Right ventricle myocardium inferior (tissue), 1 donor: ENCODE measurements around the gene RNF19B. TPM values are rescaled to one million over a fixed set of nuclear protein-coding genes. Genes with fewer than 3 reads are reported as not detected.
A peak's percentile ranks its signal among the peaks of the same experiment; 100 is the strongest.
"Not testable (repeated sequence)": the region's sequence is repeated elsewhere in the genome, so short reads cannot be mapped to it uniquely, and the experiment has no call there.

Experiments
- ATAC-seq: fragments of 200-7000 bp; cut with Tn5 transposase; one replicate; pipeline ENCODE4 v1.9.1; 2020; ENCODE audit warnings: mild to moderate bottlenecking, moderate library complexity
- DNase-seq: peaks from one replicate; pipeline ENCODE4 v3.0.0; 2021; ENCODE audit errors: missing footprints
- intact Hi-C: fragments of 100-400 bp; cut with DNase I; formaldehyde crosslinking; loops from one replicate; pipeline ENCODE4 v1.11.0; 2022
- total RNA-seq: library from RNA; stranded (reverse); fragmentation: NEBNext Ultra II Directional; extraction: Animal tissue kit (Norgen Biotek cat#: 25700); gene quantifications from one replicate; pipeline ENCODE4 v1.2.1, GENCODE V29; 2021
- donor health status: DM: no; HTN: yes; CAD: no; lungs with severe emphysema.

RNF19B gene
- total RNA-seq, 1 donor from 2014 or later = 15.5 TPM

DNA sequence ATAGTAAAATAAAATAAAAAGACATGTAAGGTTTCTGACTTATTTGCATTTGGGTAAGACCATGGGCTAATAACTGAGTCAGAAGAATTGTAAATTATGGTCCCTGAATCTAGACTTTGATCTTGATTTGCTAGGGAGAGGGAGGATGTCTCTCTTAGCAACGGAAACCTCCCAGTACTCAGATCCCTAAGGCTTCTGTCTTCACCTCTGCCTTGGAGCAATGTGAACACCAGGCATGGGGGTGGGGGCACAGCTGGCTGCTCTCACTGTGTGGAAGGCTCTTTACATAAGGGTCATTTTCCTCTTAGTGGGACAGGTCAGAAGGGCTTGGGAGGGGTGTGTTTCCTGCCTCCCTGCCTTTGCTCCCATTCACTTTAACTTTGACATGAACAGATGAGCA, 46.4 kb downstream of the RNF19B start:
- ATAC-seq (no peak), DNase-seq (no peak)
- intact Hi-C loops = no loop called here

DNA sequence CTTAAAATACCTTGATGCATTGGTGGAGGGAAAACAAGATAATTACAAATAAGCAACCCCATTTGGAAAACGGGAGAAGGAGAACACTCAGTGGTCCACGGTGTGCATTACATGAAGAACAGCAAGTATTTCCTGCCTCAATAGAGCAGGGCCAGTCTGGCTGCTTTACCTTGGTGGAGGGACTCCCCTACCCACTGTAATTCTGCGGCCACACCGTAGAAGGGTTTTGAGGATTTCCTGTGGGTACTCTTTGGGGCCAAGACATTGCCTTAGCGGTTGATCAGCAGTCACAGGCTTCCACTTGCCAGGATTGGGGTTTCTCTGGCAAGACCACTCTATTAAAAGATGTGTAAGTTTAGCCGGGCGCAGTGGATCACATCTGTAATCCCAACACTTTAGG, 47.1 kb downstream of the RNF19B start:
- ATAC-seq = no peak
- DNase-seq = no peak
- intact Hi-C loops = no loop called here

GRCh38 chr1:32915766-32916706, 48.6 kb downstream of the RNF19B start:
- ATAC-seq (no peak), DNase-seq (no peak)
- intact Hi-C loops = no loop called here

- DNase-seq (no peak), ATAC-seq (no peak)
- intact Hi-C loops = no loop called here
Measured at GRCh38 chr1:32910319-32910718, 54.3 kb downstream of the RNF19B start.

GRCh38 chr1:32907435-32907834, 57.2 kb downstream of the RNF19B start:
- DNase-seq (no peak), ATAC-seq (no peak)
- intact Hi-C loops = no loop called here

- ATAC-seq = no peak
- no peak for DNase-seq
- intact Hi-C loops = no loop called here
Measured at GRCh38 chr1:32906654-32907053, 58.0 kb downstream of the RNF19B start.

DNA sequence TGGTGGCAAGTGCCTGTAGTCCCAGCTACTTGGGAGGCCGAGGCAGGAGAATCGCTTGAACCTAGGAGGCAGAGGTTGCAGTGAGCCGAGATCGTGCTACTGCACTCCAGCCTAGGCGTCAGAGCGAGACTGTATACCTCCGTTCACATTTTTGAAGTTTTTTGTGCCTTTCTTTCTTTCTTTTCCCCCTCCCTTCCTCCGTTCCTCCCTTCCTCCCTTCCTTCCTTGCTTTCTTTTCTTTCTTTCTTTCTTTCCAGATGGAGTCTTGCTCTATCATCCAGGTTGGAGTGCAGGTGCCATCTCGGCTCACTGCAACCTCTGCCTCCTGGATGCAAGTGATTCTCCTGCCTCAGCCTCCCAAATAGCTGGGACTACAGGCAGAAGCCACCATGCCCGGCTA, 59.0 kb downstream of the RNF19B start:
- ATAC-seq, intact Hi-C loops, DNase-seq: not testable (repeated sequence)

- intact Hi-C loops = no loop called here
- ATAC-seq (no peak), DNase-seq (no peak)
Measured at GRCh38 chr1:32904797-32905196, 59.8 kb downstream of the RNF19B start.

GRCh38 chr1:32903991-32904785, 60.4 kb downstream of the RNF19B start:
- DNase-seq = no peak
- no peak for ATAC-seq
- intact Hi-C loops = no loop called here

DNA sequence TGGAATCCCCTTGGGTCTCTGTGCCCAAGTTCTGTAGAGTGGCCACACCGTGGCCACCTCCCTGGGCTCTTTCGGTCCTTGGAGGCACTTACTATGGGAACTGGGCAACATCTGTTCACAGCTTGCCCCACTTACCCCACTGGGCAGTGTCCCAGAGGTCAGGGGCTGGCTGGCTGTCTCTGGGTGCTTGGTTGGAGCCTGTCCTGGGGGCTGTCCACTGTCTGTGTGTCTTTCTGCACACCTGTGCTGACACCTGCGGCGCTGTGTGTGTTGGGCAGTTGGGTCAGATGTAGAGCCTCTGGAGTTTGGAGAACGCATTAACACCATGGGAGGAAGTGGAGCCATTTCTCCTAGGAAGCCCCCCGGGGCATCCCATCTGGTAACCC, 62.1 kb downstream of the RNF19B start:
- DNase-seq (no peak), ATAC-seq (no peak)
- intact Hi-C loops = no loop called here

DNA sequence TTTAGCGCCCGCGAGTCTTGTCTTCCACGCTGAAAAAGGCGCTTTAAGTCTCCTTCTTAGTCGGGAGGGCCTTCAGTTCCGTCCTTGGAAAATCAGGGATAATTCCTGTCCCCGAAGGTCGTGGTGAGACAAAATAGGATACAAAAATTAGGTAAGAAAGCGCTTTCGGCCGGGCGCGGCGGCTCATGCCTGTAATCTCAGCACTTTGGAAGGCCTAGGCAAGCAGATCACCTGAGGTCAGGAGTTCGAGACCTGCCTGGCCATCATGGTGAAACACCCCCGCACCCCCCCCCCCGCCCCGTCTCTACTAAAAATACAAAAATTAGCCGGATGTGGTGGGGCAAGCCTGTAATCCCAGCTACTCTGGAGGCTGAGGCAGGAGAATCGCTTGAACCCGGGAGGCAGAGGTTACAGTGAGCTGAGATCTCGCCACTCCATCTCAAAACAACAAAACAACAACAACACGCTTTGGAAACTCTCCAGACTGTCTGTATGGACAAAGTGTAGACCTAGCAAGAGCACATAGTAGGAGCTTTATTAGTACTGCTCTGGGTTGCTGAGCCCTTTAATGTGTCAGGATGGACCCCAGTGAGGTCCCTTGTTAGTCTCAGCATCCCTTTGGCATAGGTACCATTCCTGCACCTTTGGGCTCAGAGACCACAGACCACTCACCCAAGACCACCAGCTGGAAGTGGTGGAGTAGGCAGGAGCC, 62.6 kb downstream of the RNF19B start:
- ATAC-seq (no peak), DNase-seq (no peak)
- intact Hi-C loops = no loop called here

GRCh38 chr1:32900956-32901822, 63.4 kb downstream of the RNF19B start, which contains the start of gene TMEM54:
TSS of gene TMEM54 (minus strand) at chr1:32901389. CDS start at chr1:32901238, 151 bp downstream.
- ATAC-seq = peak; percentile 85
- intact Hi-C loops = no loop called here
- no peak for DNase-seq

DNA sequence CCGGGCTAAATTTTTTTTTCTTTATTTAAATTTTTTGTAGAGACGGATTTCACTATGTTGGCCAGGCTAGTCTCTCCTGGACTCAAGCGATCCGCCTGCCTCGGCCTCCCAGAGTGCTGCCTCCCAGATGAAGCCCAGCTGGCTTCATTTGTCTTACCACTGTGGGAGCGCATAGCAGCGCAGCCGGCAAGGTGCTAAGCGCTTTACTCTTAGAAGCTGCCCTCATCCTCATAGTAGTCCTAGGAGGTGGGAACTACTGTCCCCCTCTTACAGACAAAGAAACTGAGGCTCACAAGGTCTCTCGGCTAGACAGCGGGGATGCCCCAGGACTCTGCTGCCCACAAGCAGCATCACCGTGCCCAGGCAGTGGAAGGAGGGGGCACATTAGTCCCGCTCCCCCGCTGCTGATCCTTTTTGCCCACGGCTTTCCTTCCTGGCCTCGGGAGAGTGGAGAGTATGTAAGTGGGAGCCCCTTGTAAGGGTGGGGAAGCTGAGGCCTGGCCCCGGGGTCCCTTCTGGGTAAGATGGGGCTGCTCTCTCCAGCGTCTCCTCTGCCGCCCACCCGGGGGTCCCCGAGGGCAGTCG, 64.1 kb downstream of the RNF19B start:
- intact Hi-C loops = no loop called here
- ATAC-seq (peak; percentile 4), DNase-seq (no peak)

GRCh38 chr1:32899586-32900296, 64.9 kb downstream of the RNF19B start:
- ATAC-seq = no peak

GRCh38 chr1:32898958-32899357, 65.7 kb downstream of the RNF19B start:
- intact Hi-C loops = no loop called here
- DNase-seq (no peak), ATAC-seq (no peak)

More at GRCh38 chr1:32899586-32900296, 64.9 kb downstream of the RNF19B start:
- no peak for DNase-seq
- intact Hi-C loops = no loop called here

GRCh38 chr1:32898056-32898455, 66.6 kb downstream of the RNF19B start:
- DNase-seq = no peak
- intact Hi-C loops = no loop called here
- ATAC-seq = no peak
